HepG2 (cell line): Measurements from ENCODE around the gene PHC1. TPM values are rescaled to one million over a fixed set of nuclear protein-coding genes. Genes with fewer than 3 reads are reported as not detected.
A peak's percentile ranks its signal among the peaks of the same experiment; 100 is the strongest.

ENCODE experiments used
- ATAD3A ChIP-seq: sonication (generic); formaldehyde crosslinking; IDR thresholded peaks from 2 replicates; pipeline ENCODE4 v1.4.0; 2020; ENCODE audit warnings: missing genetic modification reagents
- ATF6 ChIP-seq: sonication (generic); formaldehyde crosslinking; conservative IDR thresholded peaks from 2 replicates; pipeline ENCODE4 v1.4.0; 2020; ENCODE audit warnings: missing genetic modification reagents
- E2F5 ChIP-seq: sonication (generic); formaldehyde crosslinking; conservative IDR thresholded peaks from 2 replicates; pipeline ENCODE4 v1.4.0; 2020; ENCODE audit warnings: missing genetic modification reagents
- NFYB ChIP-seq: sonication (generic); formaldehyde crosslinking; IDR thresholded peaks from 2 replicates; pipeline ENCODE4 v1.4.0; 2020; ENCODE audit warnings: missing genetic modification reagents
- TEAD2 ChIP-seq: sonication (generic); formaldehyde crosslinking; IDR thresholded peaks from 2 replicates; pipeline ENCODE4 v1.9.0; 2021; ENCODE audit warnings: missing genetic modification reagents
- ZC3H13 ChIP-seq: sonication (generic); formaldehyde crosslinking; IDR thresholded peaks from 2 replicates; pipeline ENCODE4 v1.8.1; 2023; ENCODE audit warnings: mild to moderate bottlenecking, missing genetic modification reagents, moderate library complexity
- ZNF224 ChIP-seq: sonication (generic); formaldehyde crosslinking; IDR thresholded peaks from 2 replicates; pipeline ENCODE4 v1.5.0; 2020; ENCODE audit warnings: mild to moderate bottlenecking, missing genetic modification reagents
- ZNF234 ChIP-seq: sonication (generic); formaldehyde crosslinking; conservative IDR thresholded peaks from 2 replicates; pipeline ENCODE4 v1.5.1; 2020; ENCODE audit warnings: mild to moderate bottlenecking, missing genetic modification reagents
- ZNF263 ChIP-seq: sonication (generic); formaldehyde crosslinking; IDR thresholded peaks from 2 replicates; pipeline ENCODE4 v1.4.0; 2020; ENCODE audit warnings: missing genetic modification reagents
- ZNF543 ChIP-seq: sonication (generic); formaldehyde crosslinking; IDR thresholded peaks from 2 replicates; pipeline ENCODE4 v1.4.0; 2020; ENCODE audit warnings: mild to moderate bottlenecking, missing genetic modification reagents
- ZNF564 ChIP-seq: sonication (generic); formaldehyde crosslinking; IDR thresholded peaks from 2 replicates; pipeline ENCODE4 v1.8.1; 2023; ENCODE audit warnings: mild to moderate bottlenecking, missing genetic modification reagents
- ZNF615 ChIP-seq: sonication (generic); formaldehyde crosslinking; IDR thresholded peaks from 2 replicates; pipeline ENCODE4 v1.5.0; 2020; ENCODE audit warnings: mild to moderate bottlenecking, missing genetic modification reagents, borderline replicate concordance
- ZNF660 ChIP-seq: sonication (generic); formaldehyde crosslinking; IDR thresholded peaks from 2 replicates; pipeline ENCODE4 v1.5.1; 2020; ENCODE audit warnings: mild to moderate bottlenecking, low read depth, missing genetic modification reagents, borderline replicate concordance
- polyA plus RNA-seq, 8 experiments: library from polyadenylated mRNA; depleted of rRNA in 3 of 8; stranded (reverse) in 7 of 8; unstranded in 1 of 8; fragments of >200 nt; fragmentation: Illumina TruSeq in 4 of 8; extraction: Trizol in 4 of 8; gene quantifications; 2 replicates each; pipeline versions ENCODE4 v1.2.1 to v1.2.3, GENCODE V29; 2011 to 2016; ENCODE audit warnings: low read depth in 4 of 8, missing spikeins in 1 of 8, mixed read lengths in 1 of 8; ENCODE audit not compliant: insufficient read depth in 1 of 8
- total RNA-seq, 5 experiments: library from RNA; depleted of rRNA; stranded (reverse); fragments of >200 nt; fragmentation: Illumina TruSeq; extraction: Trizol; gene quantifications; 2 replicates each; pipeline ENCODE4 v1.2.3, GENCODE V29; 2016; ENCODE audit warnings: low read depth in 1 of 5
- TF ChIP-seq, protein P1 (sequence below): sonication (generic); formaldehyde crosslinking; IDR thresholded peaks from 2 replicates; pipeline ENCODE4 v1.9.0; 2022; ENCODE audit warnings: missing genetic modification reagents, mild to moderate bottlenecking, borderline replicate concordance
- TF ChIP-seq, protein P2 (sequence below): sonication (generic); formaldehyde crosslinking; IDR thresholded peaks from 2 replicates; pipeline ENCODE4 v1.5.1; 2020; ENCODE audit warnings: missing genetic modification reagents, mild to moderate bottlenecking, borderline replicate concordance
- TF ChIP-seq, protein P3 (sequence below): sonication (generic); formaldehyde crosslinking; IDR thresholded peaks from 2 replicates; pipeline ENCODE4 v1.9.0; 2021; ENCODE audit warnings: missing genetic modification reagents, mild to moderate bottlenecking, borderline replicate concordance
- TF ChIP-seq, protein P4 (sequence below): sonication (generic); formaldehyde crosslinking; IDR thresholded peaks from 2 replicates; pipeline ENCODE4 v1.4.0; 2020; ENCODE audit warnings: low read depth, missing genetic modification reagents

PHC1 gene
- total and polyA plus RNA-seq, 2 of the 13 experiments (the other 11 are each of a cell fraction or from before 2014, with no cell fraction given), result 9.4 to 35.0 TPM

- TF ChIP-seq ZNF234 (CRISPR knock-in tag) (peak; percentile 39; the same call in 1 of the 2 replicates), E2F5 (CRISPR knock-in tag) (no peak), ATF6 (no peak), NFYB (CRISPR knock-in tag) (peak; percentile 72), ZNF564 (CRISPR knock-in tag) (peak; percentile 48; the same call in 1 of the 2 replicates), ZNF224 (CRISPR knock-in tag) (0 out of 2 replicates have a peak, but pooled peaks have one; percentile 46), ZNF263 (CRISPR knock-in tag) (peak; percentile 59), ZNF660 (CRISPR knock-in tag) (no peak), ZC3H13 (no peak), ZNF543 (CRISPR knock-in tag) (peak; percentile 83; the same call in 1 of the 2 replicates), ZNF615 (CRISPR knock-in tag) (no peak), ATAD3A (CRISPR knock-in tag) (no peak), TEAD2 (CRISPR knock-in tag) (0 out of 2 replicates have a peak, but pooled peaks have one; percentile 34)
- TF ChIP-seq, protein P1, sequence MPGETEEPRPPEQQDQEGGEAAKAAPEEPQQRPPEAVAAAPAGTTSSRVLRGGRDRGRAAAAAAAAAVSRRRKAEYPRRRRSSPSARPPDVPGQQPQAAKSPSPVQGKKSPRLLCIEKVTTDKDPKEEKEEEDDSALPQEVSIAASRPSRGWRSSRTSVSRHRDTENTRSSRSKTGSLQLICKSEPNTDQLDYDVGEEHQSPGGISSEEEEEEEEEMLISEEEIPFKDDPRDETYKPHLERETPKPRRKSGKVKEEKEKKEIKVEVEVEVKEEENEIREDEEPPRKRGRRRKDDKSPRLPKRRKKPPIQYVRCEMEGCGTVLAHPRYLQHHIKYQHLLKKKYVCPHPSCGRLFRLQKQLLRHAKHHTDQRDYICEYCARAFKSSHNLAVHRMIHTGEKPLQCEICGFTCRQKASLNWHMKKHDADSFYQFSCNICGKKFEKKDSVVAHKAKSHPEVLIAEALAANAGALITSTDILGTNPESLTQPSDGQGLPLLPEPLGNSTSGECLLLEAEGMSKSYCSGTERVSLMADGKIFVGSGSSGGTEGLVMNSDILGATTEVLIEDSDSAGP (CRISPR knock-in tag), result peak; percentile 79
- TF ChIP-seq, protein P2, sequence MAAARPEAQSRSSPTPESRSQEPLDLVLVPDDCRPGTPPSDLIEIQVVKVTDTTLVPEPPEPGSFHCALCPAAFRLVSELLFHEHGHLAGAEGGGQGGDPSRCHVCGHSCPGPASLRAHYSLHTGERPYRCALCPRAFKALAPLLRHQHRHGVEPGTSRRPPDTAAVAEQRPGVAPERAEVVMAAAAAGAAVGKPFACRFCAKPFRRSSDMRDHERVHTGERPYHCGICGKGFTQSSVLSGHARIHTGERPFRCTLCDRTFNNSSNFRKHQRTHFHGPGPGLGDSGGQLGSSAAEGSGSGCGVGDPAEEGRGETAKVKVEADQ (CRISPR knock-in tag), result 0 out of 2 replicates have a peak, but pooled peaks have one; percentile 18
- TF ChIP-seq, protein P3, sequence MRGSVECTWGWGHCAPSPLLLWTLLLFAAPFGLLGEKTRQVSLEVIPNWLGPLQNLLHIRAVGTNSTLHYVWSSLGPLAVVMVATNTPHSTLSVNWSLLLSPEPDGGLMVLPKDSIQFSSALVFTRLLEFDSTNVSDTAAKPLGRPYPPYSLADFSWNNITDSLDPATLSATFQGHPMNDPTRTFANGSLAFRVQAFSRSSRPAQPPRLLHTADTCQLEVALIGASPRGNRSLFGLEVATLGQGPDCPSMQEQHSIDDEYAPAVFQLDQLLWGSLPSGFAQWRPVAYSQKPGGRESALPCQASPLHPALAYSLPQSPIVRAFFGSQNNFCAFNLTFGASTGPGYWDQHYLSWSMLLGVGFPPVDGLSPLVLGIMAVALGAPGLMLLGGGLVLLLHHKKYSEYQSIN (CRISPR knock-in tag), result no peak
- TF ChIP-seq, protein P4, sequence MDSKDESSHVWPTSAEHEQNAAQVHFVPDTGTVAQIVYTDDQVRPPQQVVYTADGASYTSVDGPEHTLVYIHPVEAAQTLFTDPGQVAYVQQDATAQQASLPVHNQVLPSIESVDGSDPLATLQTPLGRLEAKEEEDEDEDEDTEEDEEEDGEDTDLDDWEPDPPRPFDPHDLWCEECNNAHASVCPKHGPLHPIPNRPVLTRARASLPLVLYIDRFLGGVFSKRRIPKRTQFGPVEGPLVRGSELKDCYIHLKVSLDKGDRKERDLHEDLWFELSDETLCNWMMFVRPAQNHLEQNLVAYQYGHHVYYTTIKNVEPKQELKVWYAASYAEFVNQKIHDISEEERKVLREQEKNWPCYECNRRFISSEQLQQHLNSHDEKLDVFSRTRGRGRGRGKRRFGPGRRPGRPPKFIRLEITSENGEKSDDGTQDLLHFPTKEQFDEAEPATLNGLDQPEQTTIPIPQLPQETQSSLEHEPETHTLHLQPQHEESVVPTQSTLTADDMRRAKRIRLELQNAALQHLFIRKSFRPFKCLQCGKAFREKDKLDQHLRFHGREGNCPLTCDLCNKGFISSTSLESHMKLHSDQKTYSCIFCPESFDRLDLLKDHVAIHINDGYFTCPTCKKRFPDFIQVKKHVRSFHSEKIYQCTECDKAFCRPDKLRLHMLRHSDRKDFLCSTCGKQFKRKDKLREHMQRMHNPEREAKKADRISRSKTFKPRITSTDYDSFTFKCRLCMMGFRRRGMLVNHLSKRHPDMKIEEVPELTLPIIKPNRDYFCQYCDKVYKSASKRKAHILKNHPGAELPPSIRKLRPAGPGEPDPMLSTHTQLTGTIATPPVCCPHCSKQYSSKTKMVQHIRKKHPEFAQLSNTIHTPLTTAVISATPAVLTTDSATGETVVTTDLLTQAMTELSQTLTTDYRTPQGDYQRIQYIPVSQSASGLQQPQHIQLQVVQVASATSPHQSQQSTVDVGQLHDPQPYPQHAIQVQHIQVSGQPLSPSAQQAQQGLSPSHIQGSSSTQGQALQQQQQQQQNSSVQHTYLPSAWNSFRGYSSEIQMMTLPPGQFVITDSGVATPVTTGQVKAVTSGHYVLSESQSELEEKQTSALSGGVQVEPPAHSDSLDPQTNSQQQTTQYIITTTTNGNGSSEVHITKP (CRISPR knock-in tag), result no peak
Observed at GRCh38 chr12:8949342-8950220, 35.3 kb downstream of the PHC1 start, which contains the start of gene M6PR (continued).
